Activated T-cell treated with anti-CD3 and anti-CD28 coated beads for 48 hours (primary cell): ENCODE results near the gene EBP.
A peak's percentile ranks its signal among the peaks of the same experiment; 100 is the strongest.
"Not testable (repeated sequence)": the region's sequence is repeated elsewhere in the genome, so short reads cannot be mapped to it uniquely, and the experiment has no call there.

Source experiments
- DNase-seq: peaks from one replicate; pipeline ENCODE4 v3.0.0-alpha.2; 2020; ENCODE audit warnings: low read depth

EBP gene

DNA sequence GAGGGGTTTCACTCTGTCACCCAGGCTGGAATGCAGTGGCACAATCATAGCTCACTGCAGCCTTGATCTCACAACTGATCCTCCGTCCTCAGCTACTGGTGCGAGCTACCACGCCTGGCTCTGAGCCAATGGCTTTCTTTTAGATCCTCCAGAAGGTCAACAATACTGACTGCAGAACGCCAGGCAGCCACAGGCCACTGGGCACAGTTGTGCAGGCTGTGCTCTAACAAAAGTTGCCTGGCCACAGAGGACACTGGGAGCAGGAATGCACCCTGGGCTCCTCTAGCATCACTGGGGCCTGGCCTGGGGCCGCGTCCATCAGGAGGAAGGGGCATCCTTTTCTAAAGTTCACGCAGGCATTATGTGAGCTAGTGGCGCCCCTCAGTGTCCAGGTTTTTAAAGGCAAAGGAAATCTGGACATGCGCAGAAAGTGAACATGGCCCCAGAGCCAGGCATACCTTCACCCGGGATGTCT is 27.7 kb upstream of the EBP start:
- no peak for DNase-seq

DNA sequence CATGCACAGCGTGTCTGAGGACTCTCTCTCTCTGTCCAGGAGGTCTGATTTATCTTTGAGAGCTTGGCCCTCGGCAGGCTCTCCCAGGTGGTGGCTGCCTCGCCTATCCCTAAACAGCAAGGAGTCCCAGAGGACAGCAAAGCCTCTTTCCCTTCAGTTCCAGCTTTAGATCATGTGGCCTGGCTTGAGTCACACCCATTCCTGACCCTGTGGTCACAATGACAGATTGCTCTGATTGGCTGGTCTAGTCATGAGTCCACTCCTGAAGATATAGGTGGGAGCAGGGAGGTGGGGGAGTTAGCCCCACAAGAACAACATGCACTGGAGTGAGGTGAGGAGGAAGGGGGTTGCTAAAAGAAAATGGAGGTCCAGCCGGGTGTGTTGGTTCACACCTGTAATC is 24.9 kb upstream of the EBP start:
- no peak for DNase-seq

- no peak for DNase-seq
Observed at GRCh38 chrX:48497871-48498270, 23.7 kb upstream of the EBP start.

DNA sequence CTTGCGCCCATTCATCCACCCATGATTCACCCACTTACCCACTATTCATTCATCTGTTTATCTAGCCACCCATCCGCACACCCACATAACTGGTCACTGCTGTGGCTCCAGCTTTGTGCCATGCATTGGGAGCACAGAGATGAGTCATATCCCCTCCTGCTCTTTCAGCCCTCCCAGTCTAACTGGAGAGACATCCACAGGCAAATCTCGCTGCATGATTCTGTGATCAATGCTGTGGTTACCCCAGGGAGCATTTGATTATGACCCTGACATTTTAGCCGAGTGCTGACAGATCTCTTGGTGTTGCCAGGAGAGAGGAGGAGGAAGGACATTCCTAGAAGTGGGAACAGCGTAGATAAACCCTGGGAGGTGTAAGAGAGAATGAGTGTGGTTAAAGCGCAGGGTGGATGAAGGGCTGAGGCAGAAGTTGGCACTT is 23.2 kb upstream of the EBP start:
- DNase-seq = no peak

- no peak for DNase-seq
Observed at GRCh38 chrX:48504261-48504660, 17.3 kb upstream of the EBP start.

GRCh38 chrX:48505481-48505880 is 16.1 kb upstream of the EBP start:
- no peak for DNase-seq

DNA sequence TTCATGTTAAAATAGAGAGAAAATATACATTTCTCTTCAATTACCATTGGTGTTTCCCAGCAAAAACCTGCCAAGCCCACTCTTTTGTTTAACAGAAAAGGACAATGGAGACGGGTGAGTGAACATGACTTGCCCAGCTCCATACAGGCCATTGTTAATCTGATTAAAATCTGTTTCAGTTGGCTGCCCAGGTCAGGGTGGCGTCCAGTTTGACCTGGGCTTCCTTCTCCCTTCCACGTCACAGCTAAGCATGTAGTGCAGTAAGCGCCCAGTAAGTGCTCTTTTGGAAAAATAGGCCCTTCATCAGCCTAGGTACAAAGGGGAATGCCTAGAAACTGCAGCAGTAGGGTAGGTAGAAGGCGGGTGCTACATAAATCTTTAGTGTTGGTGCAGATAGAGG is 14.4 kb upstream of the EBP start:
- no peak for DNase-seq

DNA sequence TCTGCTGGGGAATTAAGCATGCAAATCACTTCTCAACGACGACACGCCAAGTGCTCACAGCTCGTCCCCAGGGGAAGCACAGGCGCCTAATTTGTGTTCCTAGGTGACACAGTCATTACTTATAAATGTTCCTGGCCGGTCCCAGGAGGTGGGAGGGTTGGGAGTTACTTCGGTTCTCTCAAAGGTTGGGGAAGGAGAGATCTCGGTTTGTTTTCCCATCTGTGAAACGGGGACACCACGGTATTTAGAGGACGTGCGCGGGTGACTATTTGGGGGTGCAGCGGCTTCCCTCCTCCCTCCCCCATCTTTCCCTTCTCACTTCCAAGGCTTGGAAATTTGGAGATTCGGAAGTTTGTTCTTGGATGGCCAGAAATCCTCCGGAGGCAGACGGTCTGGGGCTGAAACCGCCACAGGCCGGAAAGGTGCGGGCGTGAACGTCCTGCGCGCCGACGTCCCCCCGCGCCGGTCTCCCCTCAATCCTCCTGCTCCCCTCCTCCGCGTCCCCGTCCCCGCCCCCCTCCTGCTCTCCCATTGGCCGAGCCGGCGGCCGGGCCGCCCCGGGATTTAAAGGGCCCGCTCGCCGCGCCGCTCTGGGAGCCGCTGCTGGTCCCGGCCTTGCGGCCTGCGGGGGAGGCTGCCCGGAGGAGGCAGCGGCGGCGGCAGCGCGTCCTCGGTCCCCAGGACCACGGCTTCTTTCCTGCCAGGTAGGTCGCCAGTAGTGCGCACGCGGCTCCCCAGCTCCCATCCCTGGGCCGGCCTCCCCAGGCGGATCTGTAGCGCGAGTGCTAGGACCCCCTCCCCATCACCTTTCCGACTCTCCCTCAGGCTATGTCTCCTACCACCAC is 13.0 kb upstream of the EBP start, which contains the start of gene PORCN:
Gene PORCN, plus strand, starts transcription at position 593 of the 845 bp plus-strand sequence. CDS start 829 bp downstream, outside the sequence.
- peak; percentile 78 for DNase-seq

DNA sequence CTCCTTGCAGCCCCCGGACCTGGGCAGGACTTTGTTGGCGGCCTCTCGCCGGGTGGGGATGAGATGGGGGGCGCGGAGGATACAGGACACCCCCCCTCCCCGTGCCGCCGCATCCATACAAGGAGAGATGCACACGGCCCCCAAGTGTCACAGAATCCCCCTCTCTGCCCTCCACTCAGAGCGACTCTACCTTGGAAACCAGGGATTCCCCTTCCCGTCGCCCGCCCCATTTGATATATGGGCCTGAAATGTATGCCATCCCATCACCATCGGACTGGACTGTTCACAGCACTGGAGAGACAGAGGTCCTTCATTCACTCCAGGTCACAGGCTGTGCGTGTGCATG is 12.4 kb upstream of the EBP start:
- DNase-seq = no peak

DNA sequence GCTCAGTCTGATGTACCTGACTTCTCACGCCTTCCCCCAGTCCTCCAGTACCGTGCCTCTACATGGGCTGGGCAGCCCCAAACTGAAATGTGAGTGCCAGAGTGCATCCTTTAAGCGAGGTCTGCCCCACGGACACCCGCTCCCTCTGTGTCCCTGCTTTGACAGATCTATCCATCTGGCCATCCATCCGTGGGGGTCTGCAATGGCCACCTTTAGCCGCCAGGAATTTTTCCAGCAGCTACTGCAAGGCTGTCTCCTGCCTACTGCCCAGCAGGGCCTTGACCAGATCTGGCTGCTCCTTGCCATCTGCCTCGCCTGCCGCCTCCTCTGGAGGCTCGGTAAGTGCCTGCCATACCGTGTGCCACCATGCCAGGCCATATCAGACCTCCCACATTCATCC is 12.0 kb upstream of the EBP start:
- DNase-seq = no peak

- DNase-seq = no peak
Observed at GRCh38 chrX:48511560-48511959, 10.0 kb upstream of the EBP start.

- no peak for DNase-seq
Observed at GRCh38 chrX:48512371-48512935, 9.2 kb upstream of the EBP start.

- DNase-seq = no peak
Observed at GRCh38 chrX:48513670-48514069, 7.9 kb upstream of the EBP start.

GRCh38 chrX:48514126-48514806 is 7.3 kb upstream of the EBP start:
- DNase-seq = no peak

DNA sequence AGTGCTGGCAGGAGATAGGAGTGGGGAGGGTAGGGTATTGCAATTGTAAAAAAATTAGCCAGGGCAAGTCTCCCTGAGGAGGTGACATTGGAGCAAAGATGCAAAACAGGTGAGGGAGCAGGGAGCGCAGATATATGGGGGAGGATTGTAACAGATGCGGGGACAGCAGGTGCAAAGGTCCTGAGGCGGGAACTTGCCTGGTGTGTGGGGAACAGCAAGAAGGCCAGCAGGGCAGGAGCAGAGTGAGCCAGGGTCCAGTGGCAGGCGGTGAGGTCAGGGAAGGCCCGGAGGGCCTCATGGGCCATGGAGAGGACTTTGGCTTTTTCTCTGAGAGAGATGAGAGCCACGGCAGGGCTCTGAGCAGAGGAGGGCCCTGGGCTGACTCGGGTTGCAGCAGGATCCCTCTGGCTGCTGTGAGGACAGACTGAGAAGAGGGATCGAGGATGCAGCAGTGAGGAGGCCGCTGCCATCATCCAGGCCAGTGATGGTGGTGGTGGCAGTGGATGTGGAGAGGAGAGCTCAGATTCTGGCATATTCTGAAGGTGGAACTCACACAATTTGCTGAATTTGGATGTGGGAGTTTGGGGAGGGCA is 6.6 kb upstream of the EBP start:
- DNase-seq = no peak

DNA sequence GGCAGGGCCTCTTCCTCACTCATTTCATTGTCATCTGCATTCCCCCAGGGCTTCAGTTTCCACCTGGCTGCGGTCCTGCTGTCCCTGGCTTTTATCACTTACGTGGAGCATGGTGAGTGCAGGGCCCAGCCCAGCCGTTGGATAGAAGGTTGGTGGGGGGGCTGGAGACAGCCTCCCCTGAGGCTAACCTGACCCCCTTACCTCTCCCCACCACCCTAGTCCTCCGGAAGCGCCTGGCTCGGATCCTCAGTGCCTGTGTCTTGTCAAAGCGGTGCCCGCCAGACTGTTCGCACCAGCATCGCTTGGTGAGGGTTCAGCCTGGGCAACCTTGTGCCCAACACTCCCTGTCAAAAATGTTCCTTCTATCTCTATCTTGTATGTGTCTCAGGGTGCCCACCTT is 5.8 kb upstream of the EBP start:
- DNase-seq = no peak

DNA sequence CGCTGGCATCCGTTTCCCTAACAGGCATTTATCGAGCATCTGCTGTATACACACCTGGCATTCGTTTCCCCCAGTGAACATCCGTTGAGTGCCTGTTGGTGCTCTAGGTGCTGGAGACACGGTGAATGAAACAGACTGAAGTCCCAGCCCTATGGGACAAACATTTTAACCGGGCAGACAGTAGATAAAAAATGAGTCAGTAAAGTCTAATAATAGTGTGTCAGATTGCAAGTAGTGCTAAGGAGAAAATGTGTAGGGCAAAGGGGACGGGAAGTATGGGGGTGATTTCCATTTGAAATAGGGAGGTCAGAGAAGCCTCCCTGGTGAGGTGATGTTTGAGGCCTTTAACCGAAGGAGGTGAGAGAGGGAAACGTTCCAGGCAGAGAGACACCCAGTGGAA is 5.3 kb upstream of the EBP start:
- no peak for DNase-seq

DNA sequence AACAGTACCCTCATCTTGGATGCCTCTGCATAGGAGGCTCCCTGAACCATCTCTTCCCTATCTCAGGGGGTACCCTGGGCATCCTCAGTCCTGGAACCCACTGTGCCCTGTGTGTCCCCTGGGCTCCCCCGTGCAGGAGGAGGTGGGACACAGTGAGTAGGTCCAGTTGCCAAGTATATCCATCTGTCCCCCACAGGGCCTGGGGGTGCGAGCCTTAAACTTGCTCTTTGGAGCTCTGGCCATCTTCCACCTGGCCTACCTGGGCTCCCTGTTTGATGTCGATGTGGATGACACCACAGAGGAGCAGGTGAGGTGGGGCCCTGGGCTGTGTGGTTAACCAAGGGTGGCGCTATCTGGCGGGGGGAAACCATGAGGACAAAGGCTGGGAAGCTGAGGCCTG is 4.6 kb upstream of the EBP start:
- DNase-seq = no peak

GRCh38 chrX:48519481-48519880 is 2.1 kb upstream of the EBP start:
- DNase-seq = not testable (repeated sequence)

- no peak for DNase-seq
Observed at GRCh38 chrX:48520455-48520854, 1.2 kb upstream of the EBP start.

GRCh38 chrX:48520976-48521352 is 644 bp upstream of the EBP start:
- no peak for DNase-seq

DNA sequence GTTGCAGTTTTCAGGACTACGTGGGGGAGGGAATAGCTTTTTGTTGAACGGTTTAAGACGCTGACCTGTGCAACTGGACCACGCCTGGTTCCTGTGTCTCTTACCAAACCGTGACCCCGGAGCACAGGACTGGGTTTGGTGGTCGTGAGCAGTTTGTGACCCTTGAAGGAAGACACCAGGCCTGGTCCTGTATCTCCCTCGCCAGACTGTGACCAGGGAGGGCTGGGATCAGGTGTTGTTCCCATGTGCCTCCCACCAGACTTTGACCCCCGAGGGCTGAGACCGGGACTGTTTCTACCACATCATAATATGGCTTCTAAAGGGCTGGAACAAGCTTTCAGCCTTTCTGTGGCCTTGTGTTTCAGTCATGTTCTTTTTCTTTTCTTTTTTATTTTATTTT is 683 bp downstream of the EBP start:
- DNase-seq = no peak

DNA sequence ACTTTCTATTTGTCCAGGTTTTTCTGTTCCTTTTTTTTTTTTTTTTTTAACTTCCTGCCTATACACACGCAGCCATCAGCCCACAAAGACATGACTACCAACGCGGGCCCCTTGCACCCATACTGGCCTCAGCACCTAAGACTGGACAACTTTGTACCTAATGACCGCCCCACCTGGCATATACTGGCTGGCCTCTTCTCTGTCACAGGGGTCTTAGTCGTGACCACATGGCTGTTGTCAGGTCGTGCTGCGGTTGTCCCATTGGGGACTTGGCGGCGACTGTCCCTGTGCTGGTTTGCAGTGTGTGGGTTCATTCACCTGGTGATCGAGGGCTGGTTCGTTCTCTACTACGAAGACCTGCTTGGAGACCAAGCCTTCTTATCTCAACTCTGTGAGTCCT is 2.1 kb downstream of the EBP start:
- no peak for DNase-seq
